Gastrocnemius medialis (tissue), 4 donors: ENCODE results near the gene CNPPD1. TPM values are rescaled to one million over a fixed set of nuclear protein-coding genes. Genes with fewer than 3 reads are reported as not detected.

Experiments
- ATAC-seq, 2 donors: fragments of 150-250 bp; one replicate each; pipeline ENCODE4 v1.9.1; 2016
- DNase-seq, 2 donors: peaks; one replicate each; pipeline ENCODE4 v3.0.0-alpha.2; 2019
- H3K27ac ChIP-seq, 4 donors: fragments of 200-600 bp; sonication (generic); 1 replicate in 1 of 4; 2 replicates in 3 of 4; pipeline ENCODE4 v1.5.1; 2016 to 2018; ENCODE audit warnings: mild to moderate bottlenecking in 2 of 4, moderate library complexity in 1 of 4
- H3K27me3 ChIP-seq, 3 donors: fragments of 200-600 bp; sonication (generic) in 2 of 3; 1 replicate in 1 of 3; 2 replicates in 2 of 3; pipeline versions ENCODE4 v1.5.1 to v1.6.0; 2016 to 2019; ENCODE audit warnings: mild to moderate bottlenecking in 1 of 3, moderate library complexity in 1 of 3
- H3K36me3 ChIP-seq, 2 donors: fragments of 200-600 bp; sonication (generic) in 1 of 2; one replicate each; pipeline ENCODE4 v1.5.1; 2017 to 2018
- H3K4me1 ChIP-seq, 2 donors: fragments of 200-600 bp; sonication (generic) in 1 of 2; one replicate each; pipeline ENCODE4 v1.5.1; 2016 to 2017; ENCODE audit warnings: mild to moderate bottlenecking in 2 of 2
- H3K4me3 ChIP-seq, 4 donors: fragments of 200-600 bp; sonication (generic) in 3 of 4; 1 replicate in 1 of 4; 2 replicates in 3 of 4; pipeline ENCODE4 v1.5.1; 2016 to 2019; ENCODE audit warnings: mild to moderate bottlenecking in 2 of 4
- H3K9me3 ChIP-seq, 3 donors: fragments of 200-600 bp; sonication (generic) in 2 of 3; 1 replicate in 1 of 3; 2 replicates in 2 of 3; pipeline ENCODE4 v1.5.1; 2016 to 2019
- CTCF ChIP-seq, 5 experiments: fragments of 450-650 bp in 3 of 5; fragments of 200-600 bp in 2 of 5; sonication (generic) in 2 of 5; IDR thresholded peaks in 4 of 5; conservative IDR thresholded peaks in 1 of 5; 1 replicate in 4 of 5; 2 replicates in 1 of 5; pipeline ENCODE4 v1.5.1; 2016 to 2019; ENCODE audit warnings: antibody characterized with exemption in 5 of 5, mild to moderate bottlenecking in 3 of 5, moderate library complexity in 3 of 5
- POLR2A ChIP-seq, 2 donors: fragments of 450-650 bp; IDR thresholded peaks; one replicate each; pipeline ENCODE4 v1.6.1; 2017; ENCODE audit warnings: antibody characterized with exemption in 2 of 2, mild to moderate bottlenecking in 2 of 2, moderate library complexity in 2 of 2
- in situ Hi-C, 4 donors: fragments of 200-750 bp; cut with MboI; loops; one replicate each; pipeline versions ENCODE4 v1.15.0 to v1.8.0; 2017; ENCODE audit warnings: low sequenced_read_pairs in 4 of 4
- intact Hi-C: fragments of 100-400 bp; cut with DNase I; formaldehyde crosslinking; loops from one replicate; pipeline ENCODE4 v1.15.1; 2023; ENCODE audit warnings: low total_unique reads
- total RNA-seq, 4 donors: library from RNA; depleted of rRNA; stranded (reverse); fragments of >200 nt; gene quantifications; one replicate each; pipeline versions ENCODE4 v1.1.0 to v1.2.3, GENCODE V29; 2016

CNPPD1 gene
- total RNA-seq, 4 donors from 2014 or later: 53.5 to 114 (median 55.9) TPM

DNA sequence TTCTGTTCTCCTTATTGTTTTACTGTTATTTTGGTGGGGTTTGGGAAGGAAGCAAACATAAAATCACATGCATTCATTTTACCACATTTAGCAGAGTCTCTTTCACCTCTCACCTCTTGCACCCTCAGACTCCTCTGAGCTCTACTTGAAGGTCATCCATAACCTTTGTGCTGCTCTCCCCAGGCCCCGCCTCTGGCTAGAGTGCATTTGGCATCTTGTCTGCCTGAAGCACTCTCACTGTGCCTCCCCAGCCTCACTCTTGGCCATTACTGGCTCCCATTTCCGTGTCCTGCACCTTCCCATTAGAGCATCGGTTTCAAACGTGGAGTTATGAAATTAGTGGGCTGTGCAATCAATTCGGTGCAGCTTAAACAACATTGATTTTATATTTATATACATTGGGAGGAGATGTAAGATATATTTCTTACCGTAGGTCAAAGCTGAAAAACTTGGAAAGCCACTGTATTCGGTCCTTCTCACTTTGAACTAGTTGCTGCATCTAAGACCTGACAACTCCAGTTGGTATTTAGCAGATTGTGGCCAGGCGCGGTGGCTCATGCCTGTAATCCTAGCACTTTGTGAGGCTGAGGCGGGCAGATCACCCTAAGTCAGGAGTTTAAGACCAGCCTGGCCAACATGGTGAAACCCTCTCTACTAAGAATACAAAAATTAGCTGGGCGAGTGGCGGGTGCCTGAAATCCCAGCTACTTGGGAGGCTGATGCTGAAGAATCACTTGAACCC is 22.9 kb upstream of the CNPPD1 start:
- ATAC-seq: no peak
- no peak overlapping the region for H3K4me3 ChIP-seq
- in situ Hi-C loops: no loop called here

DNA sequence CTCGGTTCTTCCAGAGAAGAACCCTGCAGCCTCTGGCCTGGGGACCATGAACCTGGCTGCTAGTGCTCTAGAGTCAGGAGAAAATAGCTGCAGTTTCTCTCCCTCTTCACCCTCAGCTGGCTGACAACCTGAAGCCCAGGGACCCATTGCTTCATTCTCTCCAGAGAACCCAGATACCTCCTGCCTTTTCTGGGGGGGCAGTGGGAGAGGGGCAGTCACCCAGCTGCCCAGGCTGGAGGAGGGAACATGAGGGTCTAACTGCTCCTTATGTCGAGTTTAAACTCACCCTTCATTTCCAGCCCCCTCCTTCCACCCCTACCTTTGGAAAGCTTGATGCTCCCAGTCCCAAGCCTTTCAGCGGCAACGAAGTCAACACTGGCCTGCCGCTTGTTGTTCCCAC is 22.2 kb upstream of the CNPPD1 start:
- in situ Hi-C loops (no loop called here), intact Hi-C loops (no loop called here)
- Histone ChIP-seq H3K27ac (no peak overlapping the region), H3K4me1 (no peaks in the 10 kb centered on the region), H3K4me3 (no peak overlapping the region), H3K27me3 (peaks cover 0 to 9% (median 9%) of the 10 kb centered on the region in 3 donors), H3K36me3 (no peaks in the 10 kb centered on the region), H3K9me3 (no peaks in the 10 kb centered on the region)
- ATAC-seq (no peak), DNase-seq (no peak)
- TF ChIP-seq CTCF (IDR thresholded peaks at IDR 0.05 in 4 of 5, conservative IDR thresholded peaks at IDR 0.05 in 1 of 5) (no peak), POLR2A (IDR thresholded peaks at IDR 0.05) (no peak)

More for the DNA sequence above, 22.9 kb upstream of the CNPPD1 start:
- Histone ChIP-seq H3K27me3 (peaks cover 0 to 9% (median 9%) of the 10 kb centered on the region in 3 donors), H3K27ac (no peak overlapping the region), H3K36me3 (no peaks in the 10 kb centered on the region), H3K9me3 (no peaks in the 10 kb centered on the region), H3K4me1 (no peaks in the 10 kb centered on the region)
- no peak for TF ChIP-seq POLR2A (IDR thresholded peaks at IDR 0.05)
- DNase-seq: no peak
- intact Hi-C loops: no loop called here

- no peak overlapping the region for H3K4me3 ChIP-seq
- H3K4me1 ChIP-seq: no peaks in the 10 kb centered on the region
- ATAC-seq (no peak), DNase-seq (no peak)
- no peaks in the 10 kb centered on the region for H3K36me3 ChIP-seq
- TF ChIP-seq CTCF (IDR thresholded peaks at IDR 0.05 in 4 of 5, conservative IDR thresholded peaks at IDR 0.05 in 1 of 5) (no peak), POLR2A (IDR thresholded peaks at IDR 0.05) (no peak)
- intact Hi-C loops: no loop called here
- no peaks in the 10 kb centered on the region for H3K9me3 ChIP-seq
- in situ Hi-C loops: no loop called here
- H3K27ac ChIP-seq: no peak overlapping the region
- H3K27me3 ChIP-seq: peaks cover 0 to 9% (median 9%) of the 10 kb centered on the region in 3 donors
Observed at GRCh38 chr2:219197388-219197787, 20.7 kb upstream of the CNPPD1 start.

DNA sequence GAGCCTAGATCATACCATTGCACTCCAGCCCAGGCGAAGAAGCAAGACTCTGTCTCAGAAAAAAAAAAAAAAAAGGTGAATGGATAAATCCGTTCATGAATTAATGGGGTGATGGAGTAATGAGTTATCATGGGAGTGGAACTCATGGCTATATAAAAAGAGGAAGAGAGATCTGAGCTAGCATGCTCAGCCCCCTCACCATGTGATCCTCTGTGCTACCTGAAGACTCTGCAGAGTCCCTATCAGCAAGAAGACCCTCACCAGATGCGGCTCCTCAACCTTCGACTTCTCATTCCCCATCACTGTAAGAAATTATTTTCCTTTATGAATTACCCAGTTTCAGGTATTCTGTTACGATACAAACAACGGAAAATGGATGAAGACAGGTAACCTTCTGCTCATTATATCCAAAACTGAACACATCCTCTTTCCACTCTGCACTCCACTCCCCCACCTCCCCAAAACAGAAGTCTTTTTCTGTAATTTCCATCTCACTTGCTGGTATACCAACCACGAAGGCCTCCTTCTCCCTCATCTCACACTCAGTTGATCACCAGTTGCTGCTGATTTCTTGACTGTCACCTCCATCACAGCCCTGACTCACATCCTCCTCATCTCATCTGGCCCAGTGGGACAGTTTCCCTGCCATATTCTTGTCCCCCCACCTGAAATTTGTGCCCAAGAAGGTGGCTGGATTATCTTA is 10.2 kb upstream of the CNPPD1 start:
- DNase-seq (no peak), ATAC-seq (no peak)
- no peaks in the 10 kb centered on the region for H3K27me3 ChIP-seq
- H3K9me3 ChIP-seq: no peaks in the 10 kb centered on the region
- intact Hi-C loops: no loop called here
- H3K4me3 ChIP-seq: no peak overlapping the region
- in situ Hi-C loops: no loop called here
- no peaks in the 10 kb centered on the region for H3K4me1 ChIP-seq
- no peak overlapping the region for H3K27ac ChIP-seq
- TF ChIP-seq CTCF (IDR thresholded peaks at IDR 0.05 in 4 of 5, conservative IDR thresholded peaks at IDR 0.05 in 1 of 5): no peak
- TF ChIP-seq POLR2A (IDR thresholded peaks at IDR 0.05): no peak
- peaks cover 0 to 26% of the 10 kb centered on the region in 2 donors for H3K36me3 ChIP-seq

DNA sequence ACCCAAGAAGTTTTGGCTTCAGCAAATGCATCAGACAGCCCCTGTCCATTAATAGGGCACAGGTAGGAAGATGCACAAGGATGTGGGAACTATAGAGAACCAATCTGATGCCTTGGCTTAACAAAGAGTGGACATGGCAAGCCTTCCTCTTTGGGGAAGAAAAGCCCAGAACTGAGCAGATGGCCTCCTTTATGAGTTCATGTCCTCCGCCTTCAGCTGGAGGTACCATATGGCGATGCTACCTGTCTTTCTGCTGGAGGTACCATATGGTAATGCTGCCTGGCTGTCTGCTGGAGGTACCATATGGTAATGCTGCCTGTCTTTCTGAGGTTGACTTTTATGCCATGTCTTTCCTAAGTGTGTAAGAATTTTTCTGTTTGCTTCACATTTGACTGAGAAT is 7.4 kb upstream of the CNPPD1 start:
- Histone ChIP-seq H3K4me1 (peaks cover 4 to 6% of the 10 kb centered on the region in 2 donors), H3K27ac (no peak overlapping the region), H3K4me3 (no peak overlapping the region), H3K27me3 (no peaks in the 10 kb centered on the region), H3K9me3 (no peaks in the 10 kb centered on the region), H3K36me3 (peaks cover 0 to 52% of the 10 kb centered on the region in 2 donors)
- in situ Hi-C loops: no loop called here
- DNase-seq: no peak
- ATAC-seq: no peak
- TF ChIP-seq CTCF (IDR thresholded peaks at IDR 0.05 in 4 of 5, conservative IDR thresholded peaks at IDR 0.05 in 1 of 5) (no peak), POLR2A (IDR thresholded peaks at IDR 0.05) (no peak)
- intact Hi-C loops: no loop called here
